K562 (cell line): Measurements from ENCODE around the gene USP32. TPM values are rescaled to one million over a fixed set of nuclear protein-coding genes. Genes with fewer than 3 reads are reported as not detected.

Experiments
- ATAC-seq: fragments of 200-7000 bp; cut with Tn5 transposase; 3 replicates; pipeline ENCODE4 v1.9.1; 2020; ENCODE audit warnings: moderate library complexity
- BruUV-seq: library from RNA; stranded (reverse); fragments of 400-500 nt; replicated peaks from 2 replicates; lab custom pipeline; 2021; lab: Mats Ljungman, UMichigan
- CTCF ChIA-PET: fragments of 300-600 bp; formaldehyde crosslinking; extraction: SDS; loops from one replicate; lab custom pipeline; 2021; ENCODE audit warnings: low intra/inter-chr PET ratio; lab: Yijun Ruan, JAX
- POLR2A ChIA-PET: fragments of 300-600, 350-650 bp; sonication (Branson Sonifier 250); formaldehyde crosslinking; extraction: SDS; loops from one replicate; lab custom pipeline; 2021; ENCODE audit warnings: antibody characterized with exemption, inconsistent platforms; lab: Yijun Ruan, JAX
- DNase-seq, 4 experiments: peaks; one replicate each; pipeline versions ENCODE4 v3.0.0 to v3.0.0-alpha.2; 2011 to 2018; ENCODE audit warnings: low spot score in 3 of 4, mixed read lengths in 3 of 4; ENCODE audit errors: extremely low read depth in 1 of 4
- FAIRE-seq: peaks from 2 replicates; lab custom pipeline; 2011; peaks lifted over from hg19 to GRCh38; lab: Jason Lieb, UNC
- H2AFZ ChIP-seq: 2 replicates; pipeline ENCODE4 v1.6.0; 2011; ENCODE audit warnings: low read depth, low read length, control low read depth, inconsistent platforms
- H3K27ac ChIP-seq: fragments of 200-600 bp; 3 replicates; pipeline ENCODE4 v1.8.0; 2011; ENCODE audit warnings: low read depth, mild to moderate bottlenecking, control low read depth, inconsistent platforms, low read length, moderate library complexity, mixed read lengths; ENCODE audit errors: extremely low read depth
- H3K27me3 ChIP-seq, 2 experiments: fragments of 300-600 bp in 1 of 2; 2 replicates in 1 of 2; 3 replicates in 1 of 2; pipeline versions ENCODE4 v1.6.0 to v1.8.0; 2011; ENCODE audit warnings: inconsistent platforms in 2 of 2, low read length in 2 of 2, mild to moderate bottlenecking in 1 of 2, mixed read lengths in 1 of 2, moderate library complexity in 1 of 2; ENCODE audit not compliant: control insufficient read depth in 2 of 2, insufficient read depth in 2 of 2
- H3K36me3 ChIP-seq: fragments of 300-600 bp; 3 replicates; pipeline ENCODE4 v1.8.0; 2011; ENCODE audit warnings: mild to moderate bottlenecking, low read length, inconsistent platforms; ENCODE audit not compliant: control insufficient read depth, insufficient read depth
- H3K4me1 ChIP-seq, 2 experiments: fragments of 200-600 bp in 1 of 2; replicated peaks in 1 of 2; 2 replicates in 1 of 2; 3 replicates in 1 of 2; pipeline versions ENCODE4 v1.5.1 to v1.8.0; 2011; ENCODE audit warnings: inconsistent platforms in 2 of 2, low read length in 2 of 2, mild to moderate bottlenecking in 1 of 2, mixed read lengths in 1 of 2, moderate library complexity in 1 of 2; ENCODE audit not compliant: control insufficient read depth in 2 of 2, insufficient read depth in 2 of 2
- H3K4me2 ChIP-seq: 2 replicates; pipeline ENCODE4 v1.6.1; 2011; ENCODE audit warnings: low read length, control low read depth, inconsistent platforms, mixed read lengths; ENCODE audit not compliant: insufficient read depth
- H3K4me3 ChIP-seq: fragments of 200-600 bp; sonication (generic), shearing (Covaris generic); 2 replicates; pipeline ENCODE4 v1.5.1; 2016; ENCODE audit warnings: control low read depth, inconsistent platforms
- H3K79me2 ChIP-seq: fragments of 200-600 bp; 3 replicates; pipeline ENCODE4 v1.8.0; 2011; ENCODE audit warnings: low read length, inconsistent platforms; ENCODE audit not compliant: control insufficient read depth, insufficient read depth
- H3K9ac ChIP-seq, 2 experiments: 2 replicates each; pipeline versions ENCODE4 v1.6.0 to v1.6.1; 2011; ENCODE audit warnings: low read depth in 2 of 2, low read length in 2 of 2, control low read depth in 1 of 2, inconsistent platforms in 1 of 2, mild to moderate bottlenecking in 1 of 2, mixed read lengths in 1 of 2; ENCODE audit not compliant: insufficient read depth in 1 of 2
- H3K9me1 ChIP-seq: one replicate; pipeline ENCODE4 v1.6.0; 2011; ENCODE audit warnings: inconsistent platforms, mild to moderate bottlenecking, low read length, moderate library complexity; ENCODE audit not compliant: control insufficient read depth, insufficient read depth
- H3K9me3 ChIP-seq: replicated peaks from 2 replicates; pipeline ENCODE4 v1.5.1; 2011; ENCODE audit warnings: low read depth, low read length, inconsistent platforms; ENCODE audit not compliant: control insufficient read depth, insufficient read depth
- H4K20me1 ChIP-seq: replicated peaks from 2 replicates; pipeline ENCODE4 v1.6.1; 2011; ENCODE audit warnings: low read length, inconsistent platforms, mixed read lengths; ENCODE audit not compliant: control insufficient read depth, insufficient read depth
- KDM5B ChIP-seq: fragments of 200-600 bp; sonication (generic); IDR thresholded peaks from 2 replicates; pipeline ENCODE4 v1.6.1; 2012; ENCODE audit warnings: low read depth, mild to moderate bottlenecking, moderate library complexity, low read length, control low read depth, inconsistent platforms; ENCODE audit not compliant: insufficient replicate concordance
- NCOA4 ChIP-seq: fragments of 450-650 bp; IDR thresholded peaks from 2 replicates; pipeline ENCODE4 v1.6.1; 2018; ENCODE audit warnings: mild to moderate bottlenecking; ENCODE audit not compliant: partially characterized antibody
- RAD51 ChIP-seq: fragments of 450-650 bp; IDR thresholded peaks from 2 replicates; pipeline ENCODE4 v1.7.1; 2016; ENCODE audit warnings: low read depth, mild to moderate bottlenecking, borderline replicate concordance
- SIRT6 ChIP-seq: IDR thresholded peaks from one replicate; pipeline ENCODE4 v1.6.1; 2012; ENCODE audit warnings: low read depth, mild to moderate bottlenecking, control low read depth, inconsistent platforms, low read length, moderate library complexity
- TCF7L2 ChIP-seq: fragments of 150-350 bp; IDR thresholded peaks from 2 replicates; pipeline ENCODE4 v1.6.1; 2016; ENCODE audit warnings: low read depth, mild to moderate bottlenecking, low read length, moderate library complexity
- ZNF274 ChIP-seq: IDR thresholded peaks from 2 replicates; pipeline ENCODE4 v1.6.1; 2011; ENCODE audit warnings: low read depth, mild to moderate bottlenecking, low read length, moderate library complexity, borderline replicate concordance
- ZNF436 ChIP-seq: fragments of 250-450, 450-650 bp; sonication (Bioruptor Pico); formaldehyde crosslinking; IDR thresholded peaks from 2 replicates; pipeline ENCODE4 v1.7.0; 2020; ENCODE audit warnings: mild to moderate bottlenecking
- ZNF644 ChIP-seq: fragments of 200-800 bp; sonication (Bioruptor generic); IDR thresholded peaks from 2 replicates; pipeline ENCODE4 v1.6.1; 2016; ENCODE audit warnings: low read depth, missing genetic modification characterization, missing compliant biosample characterization
- in situ Hi-C: fragments of 300-500 bp; cut with MboI; formaldehyde crosslinking; loops from 4 replicates; pipeline ENCODE4 v1.15.0; 2018; ENCODE audit warnings: inconsistent platforms, mixed read lengths
- intact Hi-C: fragments of 100-400 bp; cut with micrococcal nuclease; formaldehyde crosslinking; loops from 2 replicates; pipeline ENCODE4 v1.14.2; 2022
- polyA plus RNA-seq, 8 experiments: library from polyadenylated mRNA; depleted of rRNA in 4 of 8; stranded (reverse) in 5 of 8; unstranded in 3 of 8; fragments of >200 nt; fragmentation: Nextera tagmentation in 2 of 8; fragmentation: Illumina TruSeq in 1 of 8; extraction: Ambion mirVana in 2 of 8; extraction: Trizol in 1 of 8; gene quantifications; 2 replicates each; pipeline versions ENCODE4 v1.2.1 to v1.2.3, GENCODE V29; 2011 to 2014; ENCODE audit warnings: inconsistent platforms in 1 of 8, missing spikeins in 1 of 8
- total RNA-seq, 7 experiments: library from RNA; depleted of rRNA in 6 of 7; stranded (reverse); fragments of >200 nt in 6 of 7; fragmentation: Illumina TruSeq in 2 of 7; extraction: Trizol in 2 of 7; gene quantifications; 2 replicates each; pipeline versions ENCODE4 v1.2.1 to v1.2.3, GENCODE V29; 2011 to 2021; ENCODE audit warnings: low replicate concordance in 1 of 7

USP32 gene
- total and polyA plus RNA-seq, 9 of the 15 experiments (the other 6 are each of a cell fraction or from before 2014, with no cell fraction given), result 18.0 to 69.3 (median 47.1) TPM

DNA sequence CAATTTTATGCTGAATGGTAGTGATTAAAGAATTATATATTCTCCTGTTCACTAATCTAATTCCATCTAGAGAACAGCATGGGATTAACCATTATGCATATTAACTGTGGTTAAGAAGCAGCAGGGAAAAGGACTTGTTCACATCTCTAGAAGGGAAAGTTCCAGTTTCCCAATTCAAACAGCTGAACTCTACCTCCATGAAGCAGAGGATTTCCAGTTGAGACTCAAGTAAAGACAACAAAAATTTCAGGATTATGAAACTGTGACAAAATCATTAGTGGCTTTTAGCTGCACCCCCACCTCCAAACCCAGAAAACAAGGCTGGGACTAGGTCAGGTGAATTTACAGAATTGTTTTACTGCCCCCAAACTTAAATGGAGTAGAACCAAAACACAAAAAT is 73.6 kb downstream of the USP32 start:
- CTCF ChIA-PET, result no interaction called here
- H3K27me3 ChIP-seq, result no peaks in the 10 kb centered on the region
- H3K79me2 ChIP-seq, result peaks cover 92% of the 10 kb centered on the region
- no peak overlapping the region for H3K9ac ChIP-seq
- in situ Hi-C loops, result no loop called here
- no peaks in the 10 kb centered on the region for H3K9me3 ChIP-seq
- TF ChIP-seq ZNF436 (CRISPR knock-in tag) (no peak), NCOA4 (no peak), TCF7L2 (no peak), ZNF644 (tag) (no peak), RAD51 (no peak), KDM5B (no peak), ZNF274 (no peak), SIRT6 (no peak)
- TF ChIP-seq, all 486 proteins: peak for 0
- FAIRE-seq (no peak), DNase-seq (no peak), ATAC-seq (no peak)
- no TSS peak for BruUV-seq
- POLR2A ChIA-PET, result no interaction called here
- H4K20me1 ChIP-seq, result peaks cover 13% of the 10 kb centered on the region
- intact Hi-C loops, result no loop called here
- no peak overlapping the region for H3K4me2 ChIP-seq
- H3K36me3 ChIP-seq, result no peaks in the 10 kb centered on the region
- H3K27ac ChIP-seq, result no peak overlapping the region
- no peak overlapping the region for H3K4me3 ChIP-seq
- H3K9me1 ChIP-seq, result no peaks in the 10 kb centered on the region
- H2AFZ ChIP-seq, result no peak overlapping the region
- no peaks in the 10 kb centered on the region for H3K4me1 ChIP-seq
